Measurements from ENCODE around the gene PEX14.

GRCh38 chr1:10644307-10645128 lies 169.8 kb downstream of the PEX14 start:
- TF ChIP-seq POLR2A (IDR thresholded peaks at IDR 0.05) (no peak), CTCF (IDR thresholded peaks at IDR 0.05 in 4 of 5, conservative IDR thresholded peaks at IDR 0.05 in 1 of 5) (no peak)
